ENCODE measurements around the gene ACKR4.
A peak's percentile ranks its signal among the peaks of the same experiment; 100 is the strongest.
"Not testable (repeated sequence)": the region's sequence is repeated elsewhere in the genome, so short reads cannot be mapped to it uniquely, and the experiment has no call there.

Gene ACKR4

GRCh38 chr3:132596816-132597433 lies at the start of gene ACKR4:
TSS of gene ACKR4 (plus strand) at chr3:132597270. CDS start at chr3:132600398, 3,128 bp downstream.
- DNase-seq = no peak

DNA sequence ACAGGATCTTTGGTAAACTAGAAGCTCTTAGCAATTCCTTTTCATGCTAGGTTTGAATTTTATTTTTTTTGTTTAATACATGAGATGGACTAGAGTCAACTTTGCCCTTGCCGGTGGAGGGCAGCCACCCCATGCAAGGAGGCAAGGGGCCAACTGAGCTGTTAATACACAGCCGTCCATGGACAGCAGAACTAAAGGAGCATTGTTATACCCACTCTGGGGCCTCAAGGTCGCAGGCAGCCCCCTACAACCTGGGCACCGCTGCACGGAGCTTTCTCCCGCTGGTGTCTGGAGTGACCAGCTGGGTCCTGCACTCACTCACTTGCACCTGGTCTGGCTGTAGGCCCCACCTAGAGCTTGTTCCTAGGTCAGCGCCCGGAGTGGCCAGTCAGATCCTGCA lies 47.9 kb upstream of the ACKR4 start:
- no peak for DNase-seq

DNA sequence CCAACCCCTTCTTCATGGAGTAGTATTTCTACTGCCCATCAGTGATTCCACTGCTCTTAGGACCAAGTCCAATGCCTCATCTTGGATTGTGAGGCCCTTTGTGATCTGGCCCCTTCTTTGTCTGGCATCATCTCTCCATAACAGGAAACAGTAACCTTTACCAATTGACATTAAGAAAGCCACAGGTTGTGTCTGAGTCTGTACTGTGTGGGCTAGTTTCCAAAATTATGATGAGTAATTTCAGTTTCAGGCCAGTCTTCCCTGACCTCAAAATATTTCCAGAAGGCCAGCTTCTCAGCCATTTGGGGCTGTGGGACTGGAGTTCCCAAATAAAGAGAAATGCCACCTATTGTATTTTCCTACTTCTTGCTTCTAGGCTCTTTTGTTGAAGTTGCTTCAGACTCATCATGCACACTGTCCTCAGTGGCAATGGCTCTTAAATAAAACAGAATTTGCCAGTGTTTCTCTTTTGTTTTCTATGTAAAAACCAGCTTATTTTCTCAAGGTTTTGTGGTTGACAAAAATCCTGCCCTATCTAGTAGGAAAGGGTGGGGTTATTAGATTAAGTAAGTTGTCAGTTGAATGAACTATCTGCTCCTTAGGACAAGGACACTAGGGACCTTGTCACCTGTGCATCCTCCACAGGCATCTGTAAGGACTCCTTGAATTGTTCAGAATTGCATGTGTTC lies 47.0 kb upstream of the ACKR4 start:
- no peak for DNase-seq

- no peak for DNase-seq
Measured at GRCh38 chr3:132550579-132551305, 46.3 kb upstream of the ACKR4 start.

GRCh38 chr3:132553826-132554225 lies 43.2 kb upstream of the ACKR4 start:
- DNase-seq = no peak

DNA sequence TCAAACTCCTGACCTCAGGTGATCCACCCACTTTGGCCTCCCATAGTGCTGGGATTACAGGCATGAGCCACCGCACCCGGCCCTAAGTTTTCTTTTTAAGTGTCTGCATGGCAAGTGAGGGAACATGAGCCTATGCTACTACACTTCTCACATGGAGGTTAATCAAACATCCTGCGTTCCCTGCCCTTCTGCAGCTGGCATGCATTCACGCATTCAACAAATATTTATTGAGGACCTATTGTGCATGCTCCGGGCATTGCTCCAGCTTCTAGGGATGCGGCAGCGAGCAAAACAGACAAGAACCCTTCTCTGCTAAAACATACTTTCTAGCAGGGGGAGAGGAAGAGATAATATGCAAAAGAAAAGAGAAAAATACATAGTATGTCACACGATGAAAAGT lies 42.6 kb upstream of the ACKR4 start:
- DNase-seq = peak; percentile 70 to 87

DNA sequence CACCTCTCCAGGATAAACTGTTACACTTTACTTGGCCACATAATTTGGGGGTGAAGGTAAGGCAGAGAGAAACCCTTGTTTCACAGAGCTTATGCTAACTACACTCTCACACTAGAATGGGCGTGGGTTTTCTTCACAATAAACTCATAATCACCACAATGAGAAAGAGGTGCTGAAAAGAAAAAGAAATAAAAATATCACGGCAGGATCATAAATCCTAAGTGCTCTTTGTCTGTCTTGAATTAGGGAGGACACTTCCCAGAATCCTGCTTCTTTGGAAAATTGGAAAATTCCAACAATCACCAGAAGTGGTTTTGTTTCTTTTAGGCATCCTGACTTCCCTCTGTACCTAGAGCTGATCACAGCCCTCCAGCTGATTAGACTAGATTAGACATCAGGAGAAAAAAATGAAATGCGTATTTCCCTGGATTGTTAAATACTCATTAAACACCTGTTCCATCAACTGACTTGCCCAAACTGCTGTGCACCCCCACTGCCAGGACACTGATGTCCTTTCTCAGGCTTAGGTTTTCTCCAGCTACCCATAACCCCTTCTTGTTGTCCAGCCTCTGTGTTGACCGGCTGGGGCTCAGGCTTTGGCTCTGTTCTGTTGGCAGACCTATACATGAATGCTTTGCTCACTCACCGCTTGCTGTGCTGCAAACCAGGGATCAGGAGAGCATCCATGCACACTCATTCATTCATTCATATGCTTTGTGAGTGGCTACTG lies 41.6 kb upstream of the ACKR4 start:
- DNase-seq = no peak

DNA sequence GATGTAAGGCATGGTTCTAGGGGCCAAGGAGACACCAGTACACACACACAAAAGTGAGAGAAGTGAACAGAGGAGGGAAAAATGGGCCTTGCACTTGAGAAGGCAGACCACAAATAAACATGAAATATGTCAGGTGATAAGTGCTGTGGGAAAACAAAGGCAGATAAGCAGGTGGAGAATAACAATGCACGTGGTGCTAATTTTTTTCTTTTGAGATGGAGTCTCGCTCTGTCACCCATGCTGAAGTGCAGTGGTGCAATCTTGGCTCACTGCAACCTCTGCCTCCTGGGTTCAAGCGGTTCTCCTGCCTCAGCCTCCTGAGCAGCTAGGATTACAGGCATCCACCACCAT lies 41.1 kb upstream of the ACKR4 start:
- DNase-seq = not testable (repeated sequence)

DNA sequence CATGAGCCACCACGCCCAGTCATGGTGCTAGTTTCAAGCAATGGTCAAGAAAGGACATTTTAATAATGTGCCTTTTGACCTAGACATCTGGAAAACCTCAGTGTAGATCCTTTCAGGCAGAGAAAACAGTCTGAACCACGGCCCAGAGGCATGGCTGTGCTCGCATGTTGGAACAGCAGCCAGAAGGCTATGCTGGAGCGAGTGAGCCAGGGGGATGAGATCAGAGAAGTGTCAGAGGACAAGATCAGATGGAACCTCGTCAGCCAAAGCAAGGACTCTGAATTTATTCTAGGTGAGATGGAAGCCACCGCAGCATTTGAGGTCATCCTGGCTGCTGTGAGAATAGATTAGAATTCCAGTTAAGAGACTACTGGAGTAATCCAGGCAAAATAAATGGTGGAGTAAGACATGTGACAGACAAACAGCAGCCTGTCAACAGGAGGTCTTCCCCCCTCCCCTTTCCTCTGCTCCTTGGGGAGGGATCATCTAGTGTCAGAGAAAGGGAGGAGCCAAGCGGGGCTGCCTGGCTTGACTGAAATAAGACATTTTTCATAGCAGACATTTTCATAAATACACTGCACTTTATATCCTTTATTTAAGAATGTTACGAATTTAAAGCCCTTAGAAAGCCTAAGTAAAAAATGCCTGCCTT lies 40.4 kb upstream of the ACKR4 start:
- DNase-seq = no peak

GRCh38 chr3:132561003-132561402 lies 36.1 kb upstream of the ACKR4 start:
- no peak for DNase-seq

GRCh38 chr3:132563420-132564069 lies 33.5 kb upstream of the ACKR4 start:
- DNase-seq = no peak

DNA sequence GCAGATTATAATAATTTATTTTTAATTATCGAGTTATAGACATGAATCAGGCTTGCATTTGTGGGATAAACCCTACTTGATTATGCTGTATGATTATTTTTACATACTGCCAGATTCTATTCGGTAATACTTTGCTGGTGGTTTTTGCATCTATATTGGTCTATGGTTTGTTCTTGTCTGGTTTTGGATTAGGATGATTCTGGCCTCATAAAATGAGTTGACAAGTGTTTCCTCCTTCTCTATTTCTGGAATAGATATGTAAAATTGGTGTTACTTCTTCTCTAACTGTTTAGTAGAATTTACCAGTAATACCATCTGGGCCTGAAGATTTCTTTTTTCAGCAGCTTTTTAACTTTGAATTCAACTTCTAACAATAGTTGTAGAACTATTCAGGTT lies 33.0 kb upstream of the ACKR4 start:
- DNase-seq = no peak

GRCh38 chr3:132568422-132568821 lies 28.6 kb upstream of the ACKR4 start:
- no peak for DNase-seq

DNA sequence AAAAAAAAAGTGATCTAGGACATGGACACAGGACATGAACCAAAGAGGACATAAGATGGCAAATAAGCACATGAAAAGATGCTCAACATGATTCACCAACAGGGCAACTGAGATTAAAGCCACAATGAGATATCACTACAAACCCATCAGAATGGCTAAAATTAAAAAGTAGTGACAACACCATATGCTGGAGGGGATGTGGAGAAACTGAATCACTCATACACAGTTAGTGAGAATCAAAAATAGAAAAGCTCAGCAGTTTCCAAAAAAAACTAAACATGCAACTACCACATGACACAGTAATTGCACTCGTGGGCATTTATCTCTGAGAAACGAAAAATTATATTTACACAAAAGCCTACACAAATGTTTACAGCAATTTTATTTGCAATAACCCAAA lies 27.9 kb upstream of the ACKR4 start:
- peak; percentile 5 to 60 for DNase-seq

DNA sequence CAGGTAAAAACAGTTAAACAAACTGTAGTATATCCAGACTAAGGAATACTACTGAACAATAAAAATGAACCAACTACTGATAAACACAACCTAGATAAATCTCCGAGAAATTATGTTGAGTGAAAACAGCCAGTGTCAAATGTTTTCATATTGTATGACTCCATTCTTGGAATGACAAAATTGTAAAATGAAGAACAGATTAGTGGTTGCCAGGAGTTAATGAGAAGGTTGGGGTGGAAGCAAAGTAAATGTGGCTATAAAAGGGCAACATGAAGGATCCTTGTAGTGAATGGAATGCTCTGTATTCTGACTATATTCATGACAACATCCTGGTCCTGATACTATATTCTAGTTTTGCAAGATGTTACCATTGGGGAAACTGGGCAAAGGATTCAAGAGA lies 27.5 kb upstream of the ACKR4 start:
- DNase-seq = no peak

GRCh38 chr3:132570016-132570415 lies 27.1 kb upstream of the ACKR4 start:
- no peak for DNase-seq

DNA sequence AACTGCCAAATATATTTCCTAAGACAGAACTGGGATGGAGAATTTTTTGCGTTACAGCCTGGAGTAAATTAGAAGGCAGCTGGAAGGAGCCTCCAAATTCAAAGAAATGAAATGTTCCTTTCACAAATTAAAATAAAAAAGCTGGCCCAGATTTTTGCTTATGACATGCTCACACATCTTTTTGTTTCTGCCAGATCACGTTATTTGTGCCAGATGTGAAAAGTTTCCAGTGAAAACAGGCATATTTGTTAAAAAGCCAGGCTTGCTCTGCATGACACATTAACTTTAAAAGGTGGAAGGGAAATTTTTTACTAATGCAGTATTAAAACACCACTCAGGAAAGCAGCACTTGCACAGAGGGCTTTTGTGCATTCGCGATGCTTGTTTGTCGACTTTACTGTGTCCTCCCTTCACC lies 23.3 kb upstream of the ACKR4 start:
- no peak for DNase-seq

DNA sequence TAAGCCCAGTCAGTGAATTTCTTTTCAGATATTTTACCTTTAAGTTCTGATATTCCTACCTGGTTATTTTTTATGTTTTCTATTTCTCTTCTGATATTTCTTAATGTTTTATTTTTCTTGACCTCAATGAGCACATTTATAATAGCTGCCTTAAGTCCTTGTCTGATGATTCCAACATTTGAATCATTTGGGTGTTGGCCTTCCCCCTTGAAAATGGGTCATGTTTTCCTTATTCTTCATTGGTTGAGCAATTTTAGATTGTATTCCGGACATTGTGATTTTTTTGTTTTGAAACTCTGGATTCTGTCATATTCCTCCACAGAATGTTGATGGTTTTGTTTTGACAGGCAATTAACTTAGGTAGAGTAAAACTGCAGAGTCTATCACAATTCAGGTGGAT lies 9.7 kb upstream of the ACKR4 start:
- no peak for DNase-seq

DNA sequence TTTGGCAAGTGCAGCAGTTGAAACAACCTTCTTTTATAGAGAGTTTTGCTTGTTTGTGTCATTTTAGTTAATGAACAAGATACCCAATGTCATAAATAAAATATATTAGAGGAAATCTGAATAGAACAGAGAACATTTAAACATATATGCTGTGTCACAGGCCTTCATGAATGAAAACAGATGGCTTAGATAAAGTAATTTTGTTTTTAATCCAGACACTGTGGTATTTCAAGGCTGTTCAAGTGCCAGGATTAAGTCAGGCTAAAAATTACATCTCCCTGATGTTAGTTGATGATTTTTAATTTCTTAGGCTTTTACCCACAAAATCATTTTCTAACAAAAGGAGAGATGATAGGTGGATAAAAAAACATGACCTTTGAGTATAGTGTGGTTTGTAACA lies 4.9 kb upstream of the ACKR4 start:
- no peak for DNase-seq

- no peak for DNase-seq
Measured at GRCh38 chr3:132593241-132593946, 3.7 kb upstream of the ACKR4 start.

DNA sequence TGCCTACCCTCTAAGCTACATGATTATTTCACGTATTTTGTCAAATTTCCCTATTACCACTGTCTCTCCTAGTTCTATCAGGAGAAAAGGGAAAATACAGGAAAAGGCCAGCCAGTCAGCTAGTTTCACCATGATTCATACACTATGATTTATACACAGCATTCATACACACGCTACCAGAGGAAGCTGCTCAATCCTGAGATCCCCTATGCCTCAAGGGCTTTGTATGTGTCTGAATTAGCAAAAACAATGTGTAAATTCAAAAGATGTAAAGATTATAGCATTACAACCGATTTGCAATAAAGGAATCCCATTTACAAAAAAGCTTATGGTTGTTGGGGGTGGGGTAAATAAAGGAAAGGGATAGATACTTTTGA lies 3.1 kb upstream of the ACKR4 start:
- DNase-seq = no peak

- DNase-seq = no peak
Measured at GRCh38 chr3:132594498-132594897, 2.6 kb upstream of the ACKR4 start.
